Endometrial microvascular endothelial cells (primary cell): ENCODE results near the gene ALG5. TPM values are rescaled to one million over a fixed set of nuclear protein-coding genes. Genes with fewer than 3 reads are reported as not detected.

Source experiments
- in situ Hi-C: cut with HindIII; loops from 2 replicates; pipeline ENCODE4 v1.10.0; 2017; ENCODE audit warnings: low sequenced_read_pairs, low pct_unique_long_range_greater_than_20kb; ENCODE audit errors: inconsistent ontology term
- total RNA-seq: library from RNA; depleted of rRNA; stranded (reverse); fragments of >200 nt; gene quantifications from one replicate; pipeline ENCODE4 v1.2.3, GENCODE V29; 2015; ENCODE audit errors: inconsistent ontology term

Gene ALG5, protein sequence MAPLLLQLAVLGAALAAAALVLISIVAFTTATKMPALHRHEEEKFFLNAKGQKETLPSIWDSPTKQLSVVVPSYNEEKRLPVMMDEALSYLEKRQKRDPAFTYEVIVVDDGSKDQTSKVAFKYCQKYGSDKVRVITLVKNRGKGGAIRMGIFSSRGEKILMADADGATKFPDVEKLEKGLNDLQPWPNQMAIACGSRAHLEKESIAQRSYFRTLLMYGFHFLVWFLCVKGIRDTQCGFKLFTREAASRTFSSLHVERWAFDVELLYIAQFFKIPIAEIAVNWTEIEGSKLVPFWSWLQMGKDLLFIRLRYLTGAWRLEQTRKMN
- 33.9 TPM for total RNA-seq

DNA sequence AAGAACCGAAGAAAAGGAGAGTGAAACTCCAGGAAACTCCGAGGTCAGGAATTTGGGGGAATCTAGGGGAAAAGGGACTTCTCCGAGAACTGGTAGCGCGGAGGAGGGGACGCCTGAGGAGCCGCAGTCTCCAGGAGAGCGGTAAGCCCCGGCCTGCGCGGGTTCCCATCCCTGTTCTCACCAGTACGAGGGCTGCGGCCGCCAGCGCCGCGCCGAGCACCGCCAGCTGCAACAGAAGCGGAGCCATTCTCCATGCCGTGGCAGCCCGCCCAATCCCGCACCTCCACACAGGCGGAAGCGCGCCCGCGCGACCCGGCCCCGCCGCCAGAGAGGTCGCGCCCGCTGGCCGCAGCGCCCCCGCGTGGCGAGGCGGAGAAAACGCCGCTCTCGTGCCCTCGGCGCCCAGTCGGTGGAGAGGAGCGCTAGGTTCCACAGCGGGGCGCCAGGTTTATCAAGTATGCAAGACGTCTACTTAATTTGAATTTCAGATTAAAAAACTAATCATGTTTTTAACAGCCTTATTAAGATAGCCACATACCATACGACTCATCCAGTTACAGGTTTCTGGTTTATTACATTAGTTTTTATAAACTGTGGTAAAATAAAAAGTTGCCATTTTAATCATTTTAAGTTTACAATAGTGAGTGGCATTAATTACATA lies at the start of gene ALG5:
Gene ALG5 (minus strand): TSS at position 287 of the 661 bp plus-strand sequence. CDS start 40 bp downstream, at position 247.
- in situ Hi-C loops, result no loop called here

DNA sequence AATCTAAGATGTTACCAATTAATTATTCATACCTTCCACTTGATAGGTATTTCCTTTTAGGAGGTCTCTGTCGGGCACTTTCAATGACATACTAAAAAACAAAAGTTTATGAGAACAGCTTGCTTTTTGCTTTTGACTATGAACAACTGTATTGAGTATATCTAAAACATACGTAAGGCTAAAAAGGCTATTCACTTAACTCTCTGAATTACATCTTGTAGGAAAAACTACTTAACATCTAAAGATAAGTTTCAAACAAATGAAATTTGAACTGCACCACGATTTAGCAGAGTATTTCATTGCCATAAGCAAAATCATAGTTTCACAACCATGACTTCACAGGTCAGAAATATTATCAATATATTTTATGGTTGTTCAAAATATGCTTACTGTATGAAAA lies 48.7 kb upstream of the ALG5 start:
- in situ Hi-C loops, result no loop called here

DNA sequence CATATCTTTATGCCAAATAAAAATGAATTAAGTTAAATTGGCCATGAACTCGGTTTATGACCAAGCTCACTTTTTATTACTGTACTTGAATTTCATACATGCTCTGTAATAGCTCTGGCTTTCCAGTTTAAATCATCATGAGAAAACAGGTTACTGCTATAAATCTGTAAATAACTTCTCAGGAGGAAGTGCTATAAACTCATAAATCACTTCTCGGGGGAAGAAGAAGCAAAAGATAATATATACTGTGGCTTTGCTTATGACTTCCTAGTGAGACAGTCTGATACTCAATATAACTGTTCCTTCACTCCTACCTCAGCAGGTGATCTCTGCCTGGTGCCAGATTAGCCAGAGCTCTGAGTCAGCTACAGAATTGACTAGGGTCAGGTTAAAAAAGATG lies 47.9 kb upstream of the ALG5 start:
- in situ Hi-C loops, result no loop called here

DNA sequence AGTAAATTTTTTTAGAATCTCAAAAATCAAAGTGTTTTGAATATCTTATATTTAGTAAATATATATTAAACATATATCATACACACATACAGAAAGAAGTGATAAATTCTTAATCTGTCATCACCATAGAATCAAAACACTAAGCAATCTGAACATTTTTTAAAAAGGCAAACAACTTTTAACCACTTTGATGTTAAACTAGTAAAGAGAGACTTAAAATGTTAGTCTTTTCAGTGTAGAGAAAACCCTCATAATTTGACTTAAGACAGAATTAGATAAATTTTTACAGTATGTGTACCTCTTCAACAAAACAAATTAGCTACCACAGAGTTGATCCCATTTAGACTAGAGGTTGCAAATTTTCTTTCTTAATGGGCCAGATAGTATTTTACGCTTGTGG lies 46.9 kb upstream of the ALG5 start:
- in situ Hi-C loops, result no loop called here

DNA sequence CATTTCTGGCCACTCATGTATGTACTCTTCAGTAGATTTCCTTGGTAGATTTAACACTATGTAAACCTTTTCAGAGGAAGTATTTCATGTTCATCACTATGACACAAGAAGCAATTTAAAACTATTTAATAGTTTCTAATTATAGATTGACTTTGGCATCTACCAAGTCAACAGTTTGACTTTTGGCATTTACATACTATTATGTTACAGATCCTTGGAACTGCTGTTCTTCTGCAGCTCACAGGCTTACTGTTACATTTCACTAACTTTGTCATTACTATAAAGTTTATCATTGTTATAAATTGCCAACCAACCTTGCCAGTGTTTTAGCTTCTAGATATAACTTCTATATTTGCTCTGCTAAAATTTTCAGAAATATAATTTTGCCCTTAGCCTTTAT lies 41.6 kb upstream of the ALG5 start:
- in situ Hi-C loops, result no loop called here

DNA sequence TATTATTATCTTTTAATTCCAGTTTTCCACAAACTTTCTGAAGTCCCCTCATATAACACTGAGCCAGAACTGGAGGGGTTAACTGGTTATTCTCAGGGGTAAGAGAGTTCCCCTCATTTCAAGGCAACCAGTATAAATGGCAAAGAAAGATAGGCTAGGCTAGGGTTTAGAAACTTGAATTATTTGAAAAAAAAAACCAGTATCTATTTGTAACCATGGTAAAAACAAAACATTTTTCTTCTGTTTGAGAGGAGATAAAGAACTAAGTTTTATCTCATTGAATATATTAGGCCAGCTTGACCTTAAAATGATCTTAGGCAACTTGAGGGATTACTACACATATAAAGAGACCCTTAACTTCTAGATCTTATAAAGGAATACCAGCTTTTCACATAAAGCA lies 40.8 kb upstream of the ALG5 start:
- in situ Hi-C loops, result no loop called here

DNA sequence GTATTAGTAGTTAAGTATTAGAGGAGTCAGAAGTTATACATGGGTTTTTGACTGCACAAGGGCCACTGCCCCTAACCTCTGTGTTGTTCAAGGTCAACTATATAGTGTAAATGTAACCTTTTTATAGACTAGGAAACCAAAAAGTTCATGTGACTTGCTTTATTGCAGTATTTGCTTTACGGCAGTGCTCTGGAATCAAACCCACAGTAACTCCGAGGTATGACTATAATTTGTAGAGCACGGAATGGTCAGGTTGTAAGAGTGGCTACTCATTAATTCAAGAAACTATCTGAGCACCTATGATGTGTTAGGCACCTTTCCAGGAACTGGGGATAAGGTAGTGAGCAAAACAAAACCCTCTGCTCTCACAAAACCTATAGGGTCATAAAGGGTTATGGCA lies 38.1 kb upstream of the ALG5 start:
- in situ Hi-C loops, result no loop called here

DNA sequence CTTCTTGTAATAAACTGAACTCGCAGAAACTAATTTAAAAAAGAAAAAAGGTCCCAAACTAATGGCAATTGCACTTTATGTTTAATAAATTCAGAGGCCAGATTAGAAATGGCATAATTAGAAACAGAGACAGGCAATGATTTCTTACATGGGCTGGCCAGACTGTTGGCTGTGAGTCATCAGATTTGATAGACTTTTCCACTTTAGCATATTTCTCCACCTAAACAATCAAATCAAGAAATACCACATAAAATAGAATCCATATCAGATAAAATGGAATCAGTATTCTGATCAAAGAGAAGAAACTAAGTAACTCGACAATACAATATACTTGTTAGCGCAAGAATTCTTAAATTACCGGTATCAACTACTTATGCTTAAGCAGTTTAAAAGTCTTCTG lies 30.5 kb upstream of the ALG5 start:
- in situ Hi-C loops, result no loop called here

DNA sequence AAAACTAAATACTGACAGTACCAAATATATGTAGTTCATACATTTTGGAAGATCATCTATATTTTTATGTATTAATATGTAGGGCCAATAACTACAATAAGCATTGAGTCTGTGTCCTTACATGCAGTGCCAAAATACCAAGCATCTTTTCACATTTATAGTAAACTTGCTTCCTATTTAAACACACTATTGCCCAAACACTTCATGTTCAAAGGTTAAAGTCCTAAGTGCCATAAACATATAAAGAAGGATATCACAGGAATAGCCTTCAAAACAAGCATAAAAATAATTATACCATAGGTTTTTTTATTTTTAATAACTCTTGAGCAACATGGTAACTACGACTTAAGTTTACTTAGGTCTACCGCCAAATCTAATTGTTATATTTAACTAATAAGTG lies 28.5 kb upstream of the ALG5 start:
- in situ Hi-C loops, result no loop called here

DNA sequence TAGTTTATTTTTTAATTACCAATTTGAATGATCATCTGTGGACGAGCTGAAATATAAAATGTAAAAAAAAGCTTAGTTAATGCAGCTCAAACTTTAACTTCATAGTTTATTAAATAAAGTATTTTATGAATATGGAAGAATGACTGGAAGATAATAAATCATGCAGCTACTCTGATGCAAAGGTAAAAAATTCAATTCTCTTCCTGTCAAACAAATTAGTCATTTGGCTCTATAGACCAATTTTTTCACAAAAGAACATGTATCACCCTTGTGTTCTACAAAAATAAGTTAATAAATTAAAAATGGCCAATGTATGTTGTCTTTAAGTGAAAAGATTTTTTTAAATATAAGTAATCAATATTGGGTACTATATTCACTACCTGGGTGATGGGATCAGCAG lies 27.6 kb upstream of the ALG5 start:
- in situ Hi-C loops, result no loop called here

DNA sequence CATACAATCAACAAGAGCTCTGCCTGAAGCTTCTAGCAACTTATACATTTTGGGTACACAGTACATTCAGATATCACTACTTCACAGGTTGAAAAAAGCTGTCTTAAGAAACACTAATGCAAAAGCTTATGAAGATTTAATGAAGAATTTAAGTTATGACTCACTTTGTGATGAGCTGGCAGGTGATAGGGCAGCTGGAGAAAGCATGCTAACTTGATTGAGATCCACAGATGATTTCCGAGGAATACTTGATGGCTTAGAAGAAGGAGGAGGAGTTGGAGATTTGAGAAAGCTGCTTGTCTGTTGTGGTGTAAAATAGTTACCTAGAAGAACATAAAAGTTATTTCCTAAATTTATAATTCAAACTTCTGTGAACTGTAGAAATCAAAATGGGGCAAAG lies 24.7 kb upstream of the ALG5 start:
- in situ Hi-C loops, result no loop called here

DNA sequence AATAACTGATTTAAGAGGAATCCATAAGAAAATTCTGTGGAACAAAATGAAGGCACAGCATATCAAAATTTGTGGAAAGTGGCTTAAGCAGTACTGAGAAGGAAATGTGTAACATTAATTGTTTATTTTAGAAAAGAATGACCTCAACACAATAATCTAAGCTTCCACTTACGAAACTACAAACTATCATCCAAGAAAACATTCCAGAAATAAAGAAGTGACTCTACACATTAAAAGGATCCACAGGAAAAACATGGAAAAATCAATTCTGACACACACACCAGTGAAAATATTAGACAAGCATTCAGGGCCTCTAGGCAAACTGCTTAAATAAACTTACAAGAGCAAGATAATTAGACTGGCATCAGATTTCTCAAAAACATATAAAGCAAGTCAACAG lies 15.5 kb upstream of the ALG5 start:
- in situ Hi-C loops, result no loop called here

DNA sequence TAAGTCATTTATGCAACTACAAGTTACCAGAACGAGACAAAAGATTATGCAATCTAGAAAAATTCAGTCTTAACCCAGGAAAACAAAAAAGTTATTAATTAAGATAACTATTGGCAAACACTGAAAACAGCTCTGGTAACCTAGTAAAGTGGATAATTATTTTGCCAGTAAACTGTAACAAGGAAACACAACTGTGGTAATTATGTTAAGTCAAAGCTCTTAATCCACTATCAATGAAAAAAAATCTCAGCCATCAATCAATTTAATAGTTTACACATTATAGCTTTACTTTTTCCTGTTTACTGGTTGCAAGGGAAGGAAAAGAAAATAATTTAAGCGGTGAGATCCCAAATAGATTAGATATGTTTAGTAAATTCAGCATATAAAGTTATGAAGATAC lies 12.6 kb upstream of the ALG5 start:
- in situ Hi-C loops, result no loop called here

DNA sequence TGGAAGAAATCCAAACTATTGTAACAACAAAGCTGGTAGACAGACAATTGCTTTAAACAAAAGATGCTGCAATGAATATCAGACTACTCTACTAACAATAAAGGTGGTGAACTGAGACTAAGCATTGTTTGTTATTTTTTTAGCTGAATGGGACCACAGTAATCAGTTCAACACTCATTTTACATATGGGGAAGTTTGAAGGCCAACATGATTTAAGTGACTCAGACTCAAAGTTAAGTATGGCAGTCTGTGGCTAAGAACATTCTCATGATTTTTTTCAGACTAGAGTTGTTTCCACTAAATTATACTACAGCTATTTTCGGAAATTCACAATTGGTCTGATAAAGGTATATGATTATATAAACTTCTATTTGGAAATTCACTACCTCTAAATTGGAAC lies 11.9 kb upstream of the ALG5 start:
- in situ Hi-C loops, result no loop called here

DNA sequence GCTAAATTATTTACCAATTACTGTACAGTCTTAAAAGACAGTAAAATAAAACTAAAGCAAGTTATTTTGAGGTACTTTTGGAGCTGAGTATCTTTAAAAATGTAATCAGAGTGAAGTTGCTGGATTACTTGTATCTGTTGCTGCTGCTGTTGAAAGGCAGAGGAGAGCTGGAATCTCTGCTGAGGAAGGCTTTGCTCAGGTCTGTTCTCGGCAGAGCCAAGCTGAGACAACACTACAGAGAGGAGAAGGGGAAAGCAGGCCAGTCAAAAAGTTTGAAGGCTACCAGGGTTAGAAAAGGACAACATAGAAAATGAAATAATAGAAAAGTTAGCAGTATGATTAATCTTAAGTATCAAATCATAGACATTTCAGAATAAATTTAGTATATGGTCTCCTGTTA lies 11.3 kb upstream of the ALG5 start:
- in situ Hi-C loops, result no loop called here

DNA sequence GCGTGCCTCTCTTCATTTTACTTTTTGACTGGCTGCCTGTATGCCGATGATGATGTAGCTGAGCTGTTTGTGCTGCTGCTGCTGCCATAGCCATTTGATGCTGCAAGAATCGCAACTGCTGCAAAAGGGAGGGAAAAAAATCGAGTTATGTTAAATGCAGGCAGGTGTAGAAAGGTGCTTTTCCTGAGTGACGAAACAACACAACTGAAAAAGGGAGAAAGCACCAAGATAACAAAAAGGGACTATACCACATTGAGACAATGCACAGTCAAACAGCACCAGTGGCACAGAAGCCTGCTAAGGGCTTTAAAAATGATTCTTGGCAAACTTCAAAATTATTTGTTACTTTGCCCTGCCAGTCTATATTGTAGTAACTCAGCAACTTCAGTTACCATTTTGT lies 10.6 kb upstream of the ALG5 start:
- in situ Hi-C loops, result no loop called here

DNA sequence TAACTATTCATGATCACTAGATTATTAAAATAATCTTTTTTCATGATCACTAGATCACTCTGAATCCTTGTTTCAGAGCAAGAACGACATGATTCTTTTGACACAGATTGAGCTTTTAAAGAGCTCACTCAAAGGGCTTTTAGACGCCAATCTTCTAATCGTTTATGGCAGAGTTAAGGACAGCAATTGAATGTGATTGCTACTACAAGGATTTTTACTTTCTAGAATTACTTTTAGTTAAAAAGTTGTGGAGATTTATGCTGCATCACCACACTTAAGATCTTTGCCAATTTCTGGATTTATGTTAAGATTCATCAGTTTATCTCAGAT lies 2.7 kb upstream of the ALG5 start:
- in situ Hi-C loops, result no loop called here

DNA sequence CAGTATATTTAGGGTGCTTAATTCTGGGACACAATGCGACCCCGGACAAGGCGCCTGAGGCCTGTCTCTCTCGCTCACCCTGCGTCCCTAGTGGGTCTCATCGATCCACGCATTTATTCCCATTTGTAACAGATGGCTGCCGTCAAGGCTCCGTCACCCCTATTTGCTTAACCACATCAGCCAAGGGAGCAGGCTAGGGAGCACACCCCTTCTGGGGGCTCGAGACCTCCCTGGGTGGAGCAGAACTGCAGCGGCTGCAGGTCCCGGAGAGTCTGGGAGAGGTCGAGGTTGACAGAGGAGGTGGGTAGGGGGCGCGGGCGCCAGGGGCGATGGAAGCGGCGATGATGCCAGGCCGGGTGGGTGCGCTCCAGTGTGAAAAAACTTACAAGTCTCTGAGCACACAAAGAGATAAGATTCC lies 507 bp downstream of the ALG5 start:
- in situ Hi-C loops, result no loop called here

DNA sequence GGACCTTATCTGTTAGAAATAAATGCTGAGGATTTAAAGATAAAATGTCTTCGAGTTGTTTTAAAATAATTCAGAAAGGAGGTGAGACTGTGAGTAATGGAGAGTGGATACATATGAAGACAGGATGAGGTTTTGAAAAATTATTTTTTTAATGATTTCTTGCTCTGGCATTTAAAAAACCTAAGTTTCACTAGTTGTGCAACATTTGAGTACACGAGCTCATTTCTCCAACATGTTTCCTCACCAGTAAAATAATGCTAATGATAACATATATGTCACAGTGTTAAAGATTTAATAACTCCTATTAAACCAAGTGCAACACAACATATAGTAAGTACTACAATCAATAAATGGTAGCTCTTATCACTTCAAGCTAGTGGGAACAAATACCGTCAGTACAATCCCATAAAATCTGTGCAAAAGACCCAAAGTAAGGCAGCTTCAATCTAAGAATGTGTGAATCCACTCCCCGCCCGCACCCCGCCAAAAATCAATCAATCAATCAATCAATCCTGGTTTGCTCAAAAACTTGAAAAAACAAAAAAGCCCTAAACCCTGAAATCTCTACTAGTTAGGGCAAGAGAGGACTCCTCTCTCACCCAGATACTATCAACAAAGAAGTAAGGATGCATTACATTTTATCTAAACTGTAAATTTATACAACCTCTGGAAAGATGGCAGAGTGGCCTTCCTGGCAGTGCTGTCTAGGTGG lies 1.3 kb downstream of the ALG5 start:
- in situ Hi-C loops, result no loop called here

DNA sequence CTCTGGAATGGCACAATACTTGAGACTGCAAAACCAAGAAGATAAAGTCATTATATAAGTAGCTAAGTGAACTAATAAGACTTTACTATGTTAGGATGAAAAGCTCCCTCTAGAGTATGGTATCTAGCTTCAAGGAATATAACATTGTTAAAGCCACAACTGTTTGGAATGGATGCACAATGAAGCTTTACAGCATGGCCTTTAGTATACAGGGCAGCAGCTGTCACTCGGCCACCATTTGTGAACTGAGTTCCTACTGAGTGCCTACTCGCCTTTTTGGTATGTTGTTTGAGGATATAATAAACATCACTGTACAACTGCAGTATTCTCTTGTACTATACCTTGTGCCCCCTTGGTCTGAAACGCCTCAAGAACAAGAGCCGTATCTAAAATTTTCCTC lies 6.8 kb downstream of the ALG5 start:
- in situ Hi-C loops, result no loop called here
